GM19240 (cell line): ENCODE measurements around the gene TCHP.

Source experiments
- DNase-seq: peaks from one replicate; pipeline ENCODE4 v3.0.0; 2011; ENCODE audit warnings: low spot score; ENCODE audit not compliant: insufficient read length

TCHP gene

DNA sequence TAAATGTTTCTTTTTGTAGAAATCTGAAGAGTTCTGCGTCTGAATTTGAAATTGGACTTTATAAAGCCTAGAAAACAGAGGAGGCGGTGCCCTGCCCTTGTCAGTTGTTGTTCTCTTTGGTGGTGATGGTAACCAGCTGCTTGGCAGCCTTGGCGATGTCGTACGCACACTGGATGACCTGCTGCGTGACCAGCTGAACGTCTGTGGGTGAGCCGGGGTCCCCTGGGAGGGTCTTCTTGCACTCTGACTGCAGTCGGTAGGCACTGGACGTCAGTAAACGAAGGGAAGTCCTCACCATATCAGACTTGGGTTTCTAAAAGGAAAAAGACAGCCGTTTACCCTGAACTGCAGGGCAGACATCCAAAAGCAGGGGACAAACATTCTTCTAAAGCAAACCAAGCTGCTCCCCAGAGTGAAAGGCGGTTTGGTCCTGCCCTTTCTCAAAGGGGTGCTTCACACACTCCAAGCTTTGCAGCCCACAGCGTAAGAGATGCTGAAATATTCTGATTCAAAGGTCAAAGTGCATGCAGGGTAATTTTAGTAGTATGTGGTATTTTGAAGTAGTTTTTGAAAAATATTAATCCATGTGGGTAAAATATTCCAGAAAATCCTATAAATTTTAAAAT, 32.9 kb downstream of the TCHP start:
- DNase-seq, result no peak

GRCh38 chr12:109934026-109934425, 34.0 kb downstream of the TCHP start:
- no peak for DNase-seq

DNA sequence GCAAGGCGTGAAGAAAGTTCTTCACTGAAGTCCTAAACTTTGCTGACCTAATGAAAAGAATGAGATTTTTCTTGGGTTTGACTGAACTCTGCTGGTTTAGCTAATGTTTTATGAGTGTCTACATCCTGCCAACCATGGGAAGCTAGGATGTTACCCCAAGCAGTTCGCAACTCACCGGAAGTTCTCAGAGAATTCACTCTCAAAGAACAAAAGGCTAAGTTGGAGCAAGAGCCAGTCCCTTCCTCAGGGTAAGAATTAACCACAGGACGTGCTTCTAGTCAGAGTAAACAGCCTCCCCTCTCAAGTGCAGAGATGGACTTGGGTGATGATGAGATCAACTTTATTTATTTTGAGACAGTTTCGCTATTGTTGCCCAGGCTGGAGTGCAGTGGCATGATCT, 37.3 kb downstream of the TCHP start:
- no peak for DNase-seq

GRCh38 chr12:109938947-109939346, 38.9 kb downstream of the TCHP start:
- DNase-seq, result no peak

GRCh38 chr12:109939504-109939903, 39.4 kb downstream of the TCHP start:
- no peak for DNase-seq

GRCh38 chr12:109940339-109940923, 40.4 kb downstream of the TCHP start:
- no peak for DNase-seq

DNA sequence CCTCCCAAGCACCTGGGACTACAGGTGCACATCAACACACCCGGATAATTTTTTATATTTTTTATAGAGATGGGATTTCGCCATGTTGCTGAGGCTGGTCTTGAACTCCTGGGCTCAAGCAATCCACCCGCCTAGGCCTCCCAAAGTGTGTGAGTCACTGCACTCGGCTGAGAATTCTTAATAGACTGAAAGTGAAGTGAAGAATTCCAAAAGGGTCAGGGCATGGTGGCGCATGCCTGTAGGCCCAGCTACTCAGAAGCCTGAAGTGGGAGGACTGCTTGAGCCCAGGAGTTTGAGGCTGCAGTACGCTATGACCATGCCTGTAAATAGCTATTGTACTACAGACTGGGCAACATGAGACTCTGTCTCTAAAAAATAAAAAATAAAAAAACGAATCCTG, 43.7 kb downstream of the TCHP start:
- no peak for DNase-seq

GRCh38 chr12:109944561-109945359, 44.7 kb downstream of the TCHP start:
- no peak for DNase-seq

GRCh38 chr12:109946505-109946904, 46.4 kb downstream of the TCHP start:
- DNase-seq, result no peak

GRCh38 chr12:109946913-109947312, 46.8 kb downstream of the TCHP start:
- DNase-seq, result no peak

DNA sequence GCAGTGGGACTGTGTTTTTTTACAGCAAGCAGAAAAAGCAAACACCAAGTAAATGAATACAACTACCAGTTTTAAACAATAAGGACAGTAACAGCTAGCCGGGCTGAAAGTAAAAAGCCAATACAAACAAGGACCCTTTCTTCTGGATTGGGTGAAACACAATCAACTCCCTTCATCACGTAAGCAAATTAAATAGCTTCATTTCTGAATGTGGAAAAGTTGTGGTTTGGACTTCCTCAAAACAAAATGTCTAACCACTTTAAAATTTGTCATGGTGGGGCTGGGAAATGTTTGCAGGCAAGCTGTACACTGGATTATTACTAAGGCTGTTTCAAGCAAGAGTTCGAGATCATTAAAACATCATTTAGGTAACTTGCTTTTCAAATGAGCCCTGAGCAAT, 47.4 kb downstream of the TCHP start:
- DNase-seq, result no peak

DNA sequence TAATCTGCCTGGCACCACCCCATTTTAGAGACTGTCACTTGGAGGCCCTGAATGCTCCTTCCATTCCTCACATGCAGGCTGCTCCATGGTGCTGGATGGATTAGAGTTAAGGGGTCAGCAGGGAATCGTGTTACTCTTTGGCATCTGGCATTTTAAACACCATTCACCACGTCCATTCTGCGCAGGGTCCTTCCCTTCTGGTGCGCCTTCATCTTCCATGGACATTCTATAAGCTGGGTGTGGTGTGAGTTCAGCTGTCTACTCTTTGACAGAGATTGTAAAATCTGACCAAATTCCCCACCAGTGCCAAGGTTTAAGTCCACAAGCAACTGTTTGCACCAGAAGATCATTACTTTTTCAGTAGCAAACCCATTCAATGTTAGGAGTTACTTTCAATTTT, 48.3 kb downstream of the TCHP start:
- no peak for DNase-seq

- DNase-seq, result no peak
These were observed 49.0 kb downstream of the TCHP start for GRCh38 chr12:109949089-109949488.

DNA sequence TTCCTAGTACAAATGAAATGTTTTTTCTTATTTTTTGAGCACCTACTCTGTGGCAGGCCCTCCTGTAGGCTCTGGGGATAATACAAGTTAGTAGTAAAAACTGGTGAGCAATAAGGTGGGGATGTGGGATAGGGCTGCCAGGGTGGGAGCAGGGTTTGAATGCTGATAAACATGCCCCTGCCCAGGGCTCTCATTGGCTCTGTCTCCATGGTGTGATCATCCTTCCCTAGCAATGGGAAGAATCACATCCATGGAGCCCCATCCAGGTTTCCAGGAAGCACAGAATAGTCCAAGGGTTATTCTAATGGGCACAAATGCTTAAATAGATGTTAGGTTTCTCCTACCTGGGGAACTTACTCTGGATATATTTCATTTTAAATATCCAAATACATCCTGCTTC, 50.6 kb downstream of the TCHP start:
- DNase-seq, result no peak

DNA sequence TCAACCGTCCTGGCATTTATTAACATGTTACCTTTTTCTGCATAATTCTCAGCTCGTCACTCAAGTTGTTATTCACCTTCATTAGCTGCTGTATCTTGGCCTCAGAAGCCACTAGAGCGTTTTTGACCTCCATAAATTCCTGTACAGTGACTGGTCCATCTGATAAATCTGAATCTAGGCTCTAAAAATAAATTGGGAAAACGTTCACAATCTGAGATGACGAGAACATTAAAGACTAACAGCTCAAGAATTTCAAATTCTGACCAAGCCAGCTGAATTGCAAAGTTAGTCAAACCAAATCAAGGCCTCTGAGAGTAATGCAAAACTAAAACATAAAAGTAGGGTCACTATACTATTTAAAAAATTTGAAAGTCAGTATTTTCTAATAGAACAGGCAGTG, 51.1 kb downstream of the TCHP start:
- DNase-seq, result no peak

DNA sequence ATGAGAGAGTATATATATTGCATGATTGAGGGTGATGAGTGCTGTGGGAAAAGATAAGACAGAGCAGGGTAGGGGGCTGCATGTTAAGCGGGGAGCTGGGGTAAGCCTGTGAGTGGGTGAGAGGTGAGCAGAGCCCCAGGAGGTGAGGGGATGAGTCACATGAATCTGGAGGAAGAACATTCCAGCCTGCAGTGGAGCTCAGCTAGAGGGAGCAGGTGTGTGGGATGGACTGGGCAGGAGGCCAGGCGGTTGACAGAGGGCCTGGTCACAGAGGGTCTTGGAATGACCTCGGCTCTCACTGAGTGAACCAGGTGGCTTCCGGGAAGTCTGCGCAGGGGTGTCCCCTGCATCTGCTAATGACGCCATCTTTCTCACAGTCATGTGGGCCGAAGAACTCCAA, 51.7 kb downstream of the TCHP start:
- no peak for DNase-seq

- no peak for DNase-seq
These were observed 52.2 kb downstream of the TCHP start for GRCh38 chr12:109952160-109952858.

DNA sequence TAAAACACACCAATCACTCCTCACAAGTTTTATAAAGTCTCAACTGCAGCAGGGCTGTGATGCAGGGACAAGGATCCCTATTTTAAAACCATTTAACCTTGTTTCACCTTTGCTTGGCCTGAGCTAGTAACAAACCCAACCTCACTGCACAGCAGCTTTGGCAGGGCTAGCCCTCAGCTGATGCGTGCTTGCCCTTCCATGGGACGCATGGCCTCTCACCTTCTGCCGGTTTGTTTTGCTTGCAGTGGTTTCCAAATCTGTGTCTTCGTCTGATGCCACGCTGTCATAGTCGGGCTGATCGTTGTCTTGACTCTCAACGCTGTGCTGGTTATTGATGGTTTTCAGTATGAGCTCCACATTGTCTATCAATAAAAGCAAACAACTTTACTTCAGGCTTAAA, 52.8 kb downstream of the TCHP start:
- no peak for DNase-seq

GRCh38 chr12:109953656-109954055, 53.6 kb downstream of the TCHP start:
- DNase-seq, result no peak

- DNase-seq, result no peak
These were observed 58.3 kb downstream of the TCHP start for GRCh38 chr12:109958374-109958773.

DNA sequence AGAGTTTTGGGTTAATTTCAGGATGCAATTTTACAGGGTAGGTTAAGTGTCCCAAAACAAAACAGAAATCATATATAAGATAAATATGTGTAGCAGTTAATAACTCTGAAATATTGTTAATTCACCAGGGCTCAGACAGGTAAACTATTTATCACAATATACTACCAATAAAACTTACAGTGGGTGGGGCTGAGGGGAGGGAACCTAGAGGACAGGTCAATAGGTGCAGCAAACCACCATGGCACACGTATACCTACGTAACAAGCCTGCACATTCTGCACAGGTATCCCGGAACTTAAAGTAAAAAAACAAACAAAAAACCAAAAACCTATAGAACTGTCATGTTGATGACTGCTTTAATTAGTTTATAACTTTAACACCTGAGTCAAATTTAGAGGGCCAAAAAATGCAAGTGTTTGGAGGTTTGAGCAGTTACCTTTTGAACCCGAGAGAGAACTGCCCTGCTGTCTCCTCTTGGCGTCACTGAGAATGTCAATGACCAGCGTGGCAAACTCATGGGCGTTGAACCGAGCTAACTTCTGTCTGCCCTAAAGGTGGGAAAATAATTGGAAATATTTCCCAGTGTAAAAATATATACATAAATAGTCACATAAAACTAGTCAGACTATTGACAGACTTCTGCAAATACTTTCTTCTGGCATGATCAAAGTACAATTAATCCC, 59.5 kb downstream of the TCHP start:
- no peak for DNase-seq

GRCh38 chr12:109961201-109961600, 61.1 kb downstream of the TCHP start:
- DNase-seq, result no peak
